ENCODE measurements around the gene RPL23. TPM values are rescaled to one million over a fixed set of nuclear protein-coding genes. Genes with fewer than 3 reads are reported as not detected.

RPL23 gene
- total and polyA plus RNA-seq, 10 of the 15 experiments (the other 5 are each of a cell fraction or from before 2014, with no cell fraction given) = 2,200 to 4,821 (median 3,043) TPM

GRCh38 chr17:38852771-38853291, 690 bp downstream of the RPL23 start:
- no peak for DNase-seq (ENCODE audit: low read depth, low spot score)
- FAIRE-seq = no peak
- peaks cover 16% of the 10 kb centered on the region for H3K4me1 ChIP-seq (ENCODE audit: control insufficient read depth, insufficient read depth, low read length)
- peaks cover 6 to 44% of the 10 kb centered on the region in 2 experiments for H3K36me3 ChIP-seq (ENCODE audit: control insufficient read depth in 2 of 2, insufficient read depth in 2 of 2, low read length in 1 of 2)
- no peaks in the 10 kb centered on the region for H3K27me3 ChIP-seq (replicated peaks in 1 of 2; ENCODE audit: control insufficient read depth in 2 of 2, insufficient read depth in 2 of 2, low read length in 1 of 2)
- BruUV-seq (replicated peaks) = no TSS peak
- ChIA-PET SMC1A (ENCODE audit: uncharacterized antibody, unreplicated experiment) (interaction anchor here (0.6 to 4.1 kb wide), 8 partner anchors 11 to 130 kb away, joined by 3 to 20 read pairs (median 6); partner anchors contain the start of genes CWC25 and LASP1), CTCF (interaction anchor here (0.6 to 1.6 kb wide), 4 partner anchors 10 to 312 kb away, joined by 3 to 4 read pairs (median 4); no protein-coding TSS in a partner anchor), RAD21 (ENCODE audit: unreplicated experiment) (interaction anchor here (0.7 to 4.6 kb wide), 5 partner anchors 18 to 300 kb away, joined by 3 to 37 read pairs (median 3); partner anchors contain the start of genes LASP1 and PIP4K2B), POLR2A (interaction anchor here (1.1 to 3.1 kb wide), 6 partner anchors 17 to 54 kb away, joined by 3 to 61 read pairs (median 8); partner anchors contain the start of genes CWC25 and LASP1)
- intact Hi-C loops (cut with micrococcal nuclease; ENCODE audit: unreplicated experiment) = loop anchor here (2.0 kb wide), 1 partner anchor 16 kb away; no protein-coding TSS in a partner anchor
- in situ Hi-C loops (cut with MboI) = no loop called here
- peaks cover 36% of the 10 kb centered on the region for H3K79me2 ChIP-seq (ENCODE audit: control insufficient read depth, insufficient read depth, low read length)
- H3K4me2 ChIP-seq (ENCODE audit: control insufficient read depth, insufficient read depth) = peak overlapping the region; percentile 60
- peak; percentile 15 for ATAC-seq
- H3K4me3 ChIP-seq = peak overlapping the region; percentile 88
- peak overlapping the region; percentile 95 for H3K27ac ChIP-seq (ENCODE audit: control insufficient read depth, insufficient read depth)
- peak overlapping the region; percentile 88 for H3K9ac ChIP-seq (ENCODE audit: control insufficient read depth, insufficient read depth, low read length)
- peaks cover 16% of the 10 kb centered on the region; the same call in 1 of the 2 replicates for H4K20me1 ChIP-seq (ENCODE audit: control insufficient read depth, insufficient read depth)
- no peaks in the 10 kb centered on the region for H3K9me3 ChIP-seq (replicated peaks; ENCODE audit: control insufficient read depth, insufficient read depth, low read length)
- TF ChIP-seq ZSCAN29 (IDR thresholded peaks at IDR 0.05) = no peak
- TF ChIP-seq TCF7 (IDR thresholded peaks at IDR 0.05; ENCODE audit: borderline replicate concordance) = no peak
- no peak for TF ChIP-seq ZNF207 (IDR thresholded peaks at IDR 0.05; ENCODE audit: borderline replicate concordance)
- no peak for TF ChIP-seq SIX5 (IDR thresholded peaks at IDR 0.05; ENCODE audit: low read depth, low read length, severe bottlenecking)
- TF ChIP-seq USF2 (IDR thresholded peaks at IDR 0.05; ENCODE audit: borderline replicate concordance, low read depth, low read length) = no peak
- H2AFZ ChIP-seq (ENCODE audit: control insufficient read depth, low read depth, low read length) = no peak overlapping the region
- WGBS (ENCODE audit: insufficient coverage, insufficient replicate concordance, low lambda C conversion rate, missing lambda C conversion rate) = under 1% methylated on average over 19 of the region's 19 CpGs

All from GM12878 (cell line).